ENCODE measurements around the gene ABCB9. TPM values are rescaled to one million over a fixed set of nuclear protein-coding genes. Genes with fewer than 3 reads are reported as not detected.

The ABCB9 gene
- total RNA-seq, 1 donor from 2014 or later: 16.3 TPM

DNA sequence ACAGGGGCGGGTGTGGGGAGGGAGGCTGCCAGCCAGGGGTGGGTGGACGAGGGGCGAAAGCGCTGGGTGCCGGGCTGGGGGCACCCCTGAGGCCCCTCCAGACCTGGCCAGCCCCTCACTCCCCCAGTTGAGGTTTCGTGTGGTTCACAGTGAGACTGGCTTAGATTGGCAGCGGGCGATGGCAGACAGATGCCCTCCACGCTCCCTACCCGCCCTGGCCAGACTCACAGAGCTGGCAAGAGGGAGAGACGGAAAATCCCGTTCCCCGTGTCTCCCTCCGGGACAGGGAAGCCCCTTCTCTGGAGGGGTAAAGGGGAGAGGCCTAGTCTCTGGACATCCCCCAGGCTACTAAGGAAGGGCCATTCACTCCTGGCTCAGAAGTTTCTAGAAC is 37.1 kb downstream of the ABCB9 start:
- H3K27ac Mint-ChIP-seq (ENCODE audit: unreplicated experiment): no peak overlapping the region
- H3K36me3 Mint-ChIP-seq (ENCODE audit: low read depth): no peaks in the 10 kb centered on the region
- H3K4me3 Mint-ChIP-seq: no peak overlapping the region
- no peaks in the 10 kb centered on the region for H3K4me1 Mint-ChIP-seq
- H3K9me3 Mint-ChIP-seq: no peaks in the 10 kb centered on the region
- no peak for DNase-seq (ENCODE audit: low read depth, low spot score)
- H3K27me3 Mint-ChIP-seq (ENCODE audit: low read depth): no peaks in the 10 kb centered on the region
- no peak for TF ChIP-seq CTCF (conservative IDR thresholded peaks at IDR 0.05)

DNA sequence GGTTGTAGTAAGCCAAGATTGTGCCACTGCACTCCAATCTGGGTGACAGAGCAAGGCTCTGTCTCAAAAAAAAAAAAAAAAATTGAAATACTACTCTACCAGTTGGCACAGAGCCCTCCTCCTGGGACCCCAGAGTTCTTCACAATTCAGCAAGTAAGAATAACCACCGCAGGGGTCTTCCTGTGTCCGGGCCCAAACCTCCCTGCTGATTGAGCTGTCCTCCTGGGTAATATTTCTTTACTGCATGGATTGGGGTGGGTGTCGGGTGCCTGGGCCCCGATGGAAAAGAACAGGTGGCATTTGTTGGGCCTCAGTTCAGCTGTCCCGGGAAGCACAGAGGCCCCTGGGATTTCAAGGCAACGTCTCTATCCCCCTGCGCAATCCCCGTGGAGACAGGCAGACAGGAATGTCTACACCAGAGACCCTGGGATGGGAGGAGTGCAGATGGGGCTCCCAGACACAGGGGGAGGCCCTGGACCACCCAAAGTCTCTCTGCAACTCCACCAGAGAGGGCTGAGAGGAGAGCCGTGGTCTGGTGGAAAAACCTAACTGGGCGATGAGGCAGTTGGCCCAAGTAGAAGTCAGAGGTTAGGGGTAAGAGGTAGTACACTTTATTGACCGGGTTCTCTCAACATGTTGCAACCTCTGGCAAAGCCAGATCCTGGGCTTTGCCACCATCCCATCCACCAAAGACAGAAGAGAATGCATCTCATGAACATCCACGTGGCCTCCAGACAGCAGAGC is 37.7 kb downstream of the ABCB9 start:
- Mint-ChIP-seq H3K9me3 (no peaks in the 10 kb centered on the region), H3K4me1 (no peaks in the 10 kb centered on the region), H3K27me3 (ENCODE audit: low read depth) (no peaks in the 10 kb centered on the region), H3K36me3 (ENCODE audit: low read depth) (no peaks in the 10 kb centered on the region), H3K27ac (ENCODE audit: unreplicated experiment) (peak overlapping the region; percentile 75), H3K4me3 (no peak overlapping the region)
- DNase-seq (ENCODE audit: low read depth, low spot score): no peak
- TF ChIP-seq CTCF (conservative IDR thresholded peaks at IDR 0.05): no peak

GRCh38 chr12:122927756-122928403 is 38.4 kb downstream of the ABCB9 start:
- no peak for TF ChIP-seq CTCF (conservative IDR thresholded peaks at IDR 0.05)
- Mint-ChIP-seq H3K27ac (ENCODE audit: unreplicated experiment) (no peak overlapping the region), H3K27me3 (ENCODE audit: low read depth) (no peaks in the 10 kb centered on the region), H3K36me3 (ENCODE audit: low read depth) (no peaks in the 10 kb centered on the region), H3K4me1 (no peaks in the 10 kb centered on the region), H3K4me3 (no peak overlapping the region), H3K9me3 (no peaks in the 10 kb centered on the region)
- no peak for DNase-seq (ENCODE audit: low read depth, low spot score)

- H3K36me3 Mint-ChIP-seq (ENCODE audit: low read depth): no peaks in the 10 kb centered on the region
- H3K4me3 Mint-ChIP-seq: no peak overlapping the region
- H3K9me3 Mint-ChIP-seq: no peaks in the 10 kb centered on the region
- H3K27ac Mint-ChIP-seq (ENCODE audit: unreplicated experiment): no peak overlapping the region
- no peak for DNase-seq (ENCODE audit: low read depth, low spot score)
- peaks cover 4% of the 10 kb centered on the region for H3K4me1 Mint-ChIP-seq
- no peaks in the 10 kb centered on the region for H3K27me3 Mint-ChIP-seq (ENCODE audit: low read depth)
- no peak for TF ChIP-seq CTCF (conservative IDR thresholded peaks at IDR 0.05)
Measured at GRCh38 chr12:122921917-122922316, 44.3 kb downstream of the ABCB9 start.

DNA sequence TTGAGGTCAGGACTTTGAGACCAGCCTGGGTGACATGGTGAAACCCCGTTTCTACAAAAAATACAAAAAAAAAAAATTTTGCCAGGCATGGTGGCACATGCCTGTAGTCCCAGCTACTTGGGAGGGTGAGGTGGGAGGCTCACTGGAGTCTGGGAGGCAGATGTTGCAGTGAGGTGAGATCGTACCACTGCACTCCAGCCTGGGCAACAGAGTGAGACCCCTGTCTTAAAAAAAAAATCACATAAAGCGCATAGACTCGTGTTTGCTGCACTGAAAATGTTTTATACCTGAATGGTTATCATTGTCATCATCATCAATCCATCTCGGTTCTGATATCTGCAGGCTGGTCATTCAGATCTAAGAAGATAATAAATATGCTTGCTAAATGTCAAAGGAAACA is 45.6 kb downstream of the ABCB9 start:
- DNase-seq (ENCODE audit: low read depth, low spot score): no peak
- Mint-ChIP-seq H3K4me3 (no peak overlapping the region), H3K4me1 (peaks cover 4% of the 10 kb centered on the region), H3K9me3 (no peaks in the 10 kb centered on the region), H3K36me3 (ENCODE audit: low read depth) (no peaks in the 10 kb centered on the region), H3K27ac (ENCODE audit: unreplicated experiment) (no peak overlapping the region), H3K27me3 (ENCODE audit: low read depth) (no peaks in the 10 kb centered on the region)
- TF ChIP-seq CTCF (conservative IDR thresholded peaks at IDR 0.05): no peak
